HEK293 (cell line): ENCODE measurements around the gene ATP1A3.

ENCODE experiments used
- CTCF ChIA-PET: fragments of 350-600 bp; formaldehyde crosslinking; extraction: SDS; loops from one replicate; lab custom pipeline; 2021; ENCODE audit warnings: antibody characterized with exemption; lab: Yijun Ruan, JAX
- POLR2A ChIA-PET: fragments of 300-600 bp; formaldehyde crosslinking; extraction: SDS; loops from one replicate; lab custom pipeline; 2020; ENCODE audit warnings: antibody characterized with exemption, inconsistent platforms; lab: Yijun Ruan, JAX
- H3K27ac ChIP-seq: fragments of 200-500 bp; sonication (Bioruptor generic); 2 replicates; pipeline ENCODE4 v1.5.1; 2014; ENCODE audit warnings: low read depth, low read length, control low read depth, inconsistent platforms; ENCODE audit errors: extremely low read depth
- H3K36me3 ChIP-seq, 2 experiments: fragments of 200-500 bp in 1 of 2; sonication (Bioruptor generic) in 1 of 2; 1 replicate in 1 of 2; 2 replicates in 1 of 2; pipeline ENCODE4 v1.5.1; 2014 to 2017; ENCODE audit warnings: inconsistent platforms in 2 of 2, low read length in 2 of 2; ENCODE audit not compliant: control insufficient read depth in 2 of 2, insufficient read depth in 1 of 2
- H3K4me1 ChIP-seq: fragments of 200-500 bp; sonication (Bioruptor generic); 2 replicates; pipeline ENCODE4 v1.5.1; 2014; ENCODE audit warnings: mild to moderate bottlenecking, low read length, inconsistent platforms; ENCODE audit not compliant: control insufficient read depth, insufficient read depth
- H3K4me3 ChIP-seq: 2 replicates; pipeline ENCODE4 v1.5.1; 2011; ENCODE audit warnings: low read depth, mild to moderate bottlenecking, control low read depth, low read length, moderate library complexity
- H3K9me3 ChIP-seq: fragments of 200-500 bp; sonication (Bioruptor generic); 2 replicates; pipeline ENCODE4 v1.5.1; 2014; ENCODE audit warnings: low read depth, low read length, inconsistent platforms; ENCODE audit not compliant: control insufficient read depth, insufficient read depth
- EGR2 ChIP-seq: fragments of 450-650 bp; formaldehyde crosslinking; IDR thresholded peaks from 2 replicates; pipeline ENCODE4 v1.5.1; 2016; ENCODE audit warnings: low read depth, missing biosample characterization, missing genetic modification characterization
- RBAK ChIP-seq: fragments of 450-650 bp; formaldehyde crosslinking; IDR thresholded peaks from 2 replicates; pipeline ENCODE4 v1.5.1; 2016; ENCODE audit warnings: missing biosample characterization, missing genetic modification characterization
- TRIM28 ChIP-seq: IDR thresholded peaks from 2 replicates; pipeline ENCODE4 v1.6.1; 2011; ENCODE audit warnings: low read length, control low read depth, borderline replicate concordance
- WT1 ChIP-seq: fragments of 450-650 bp; formaldehyde crosslinking; IDR thresholded peaks from 2 replicates; pipeline ENCODE4 v1.5.1; 2016; ENCODE audit warnings: missing biosample characterization, missing genetic modification characterization
- ZBTB17 ChIP-seq: fragments of 450-650 bp; formaldehyde crosslinking; IDR thresholded peaks from 2 replicates; pipeline ENCODE4 v1.5.1; 2016; ENCODE audit warnings: missing biosample characterization, missing genetic modification characterization
- ZBTB26 ChIP-seq: fragments of 450-650 bp; formaldehyde crosslinking; optimal IDR thresholded peaks from 2 replicates; pipeline ENCODE3; 2016; ENCODE audit warnings: missing biosample characterization, mild to moderate bottlenecking, missing genetic modification characterization
- ZBTB48 ChIP-seq: fragments of 450-650 bp; formaldehyde crosslinking; IDR thresholded peaks from 2 replicates; pipeline ENCODE4 v1.5.1; 2016; ENCODE audit warnings: missing biosample characterization, missing genetic modification characterization
- ZNF133 ChIP-seq: fragments of 450-650 bp; formaldehyde crosslinking; IDR thresholded peaks from 2 replicates; pipeline ENCODE4 v1.5.1; 2016; ENCODE audit warnings: missing biosample characterization, missing genetic modification characterization
- ZNF169 ChIP-seq: fragments of 450-650 bp; formaldehyde crosslinking; IDR thresholded peaks from 2 replicates; pipeline ENCODE4 v1.5.1; 2016; ENCODE audit warnings: missing biosample characterization, missing genetic modification characterization
- ZNF202 ChIP-seq: fragments of 450-650 bp; formaldehyde crosslinking; IDR thresholded peaks from 2 replicates; pipeline ENCODE4 v1.5.1; 2016; ENCODE audit warnings: missing biosample characterization, missing genetic modification characterization, borderline replicate concordance
- ZNF311 ChIP-seq: fragments of 450-650 bp; formaldehyde crosslinking; IDR thresholded peaks from 2 replicates; pipeline ENCODE4 v1.5.1; 2017; ENCODE audit warnings: missing biosample characterization, missing genetic modification characterization, borderline replicate concordance
- ZNF335 ChIP-seq: fragments of 450-650 bp; formaldehyde crosslinking; conservative IDR thresholded peaks from 2 replicates; pipeline ENCODE4 v1.5.1; 2016; ENCODE audit warnings: missing biosample characterization, missing genetic modification characterization
- ZNF350 ChIP-seq: fragments of 450-650 bp; formaldehyde crosslinking; IDR thresholded peaks from 2 replicates; pipeline ENCODE4 v1.5.0; 2017; ENCODE audit warnings: missing biosample characterization, mild to moderate bottlenecking, missing genetic modification characterization
- ZNF426 ChIP-seq: fragments of 450-650 bp; formaldehyde crosslinking; IDR thresholded peaks from 2 replicates; pipeline ENCODE4 v1.5.1; 2017; ENCODE audit warnings: missing biosample characterization, missing genetic modification characterization, mild to moderate bottlenecking, inconsistent platforms, moderate library complexity
- ZNF488 ChIP-seq: fragments of 450-650 bp; formaldehyde crosslinking; IDR thresholded peaks from 2 replicates; pipeline ENCODE4 v1.5.1; 2016; ENCODE audit warnings: missing biosample characterization, missing genetic modification characterization
- ZNF501 ChIP-seq: fragments of 450-650 bp; formaldehyde crosslinking; IDR thresholded peaks from 2 replicates; pipeline ENCODE4 v1.5.1; 2016; ENCODE audit warnings: missing biosample characterization, missing genetic modification characterization
- ZNF529 ChIP-seq: fragments of 450-650 bp; formaldehyde crosslinking; IDR thresholded peaks from 2 replicates; pipeline ENCODE4 v1.5.1; 2017; ENCODE audit warnings: missing genetic modification characterization, missing biosample characterization; ENCODE audit not compliant: insufficient replicate concordance
- ZNF530 ChIP-seq: fragments of 450-650 bp; formaldehyde crosslinking; IDR thresholded peaks from 2 replicates; pipeline ENCODE4 v1.5.1; 2016; ENCODE audit warnings: low read depth, missing biosample characterization, missing genetic modification characterization
- ZNF548 ChIP-seq: fragments of 450-650 bp; formaldehyde crosslinking; IDR thresholded peaks from 2 replicates; pipeline ENCODE4 v1.5.1; 2016; ENCODE audit warnings: missing biosample characterization, missing genetic modification characterization
- ZNF677 ChIP-seq: fragments of 450-650 bp; IDR thresholded peaks from 2 replicates; pipeline ENCODE4 v1.5.0; 2018; ENCODE audit warnings: missing biosample characterization, mild to moderate bottlenecking, missing genetic modification characterization, moderate library complexity
- ZXDB ChIP-seq: fragments of 450-650 bp; formaldehyde crosslinking; IDR thresholded peaks from 2 replicates; pipeline ENCODE4 v1.5.1; 2016; ENCODE audit warnings: missing biosample characterization, missing genetic modification characterization
- TF ChIP-seq, protein P1 (sequence below): fragments of 450-650 bp; formaldehyde crosslinking; IDR thresholded peaks from 2 replicates; pipeline ENCODE4 v1.5.1; 2017; ENCODE audit warnings: missing biosample characterization, missing genetic modification characterization
- TF ChIP-seq, protein P2 (sequence below): fragments of 450-650 bp; formaldehyde crosslinking; IDR thresholded peaks from 2 replicates; pipeline ENCODE4 v1.5.1; 2016; ENCODE audit warnings: missing biosample characterization, missing genetic modification characterization, borderline replicate concordance
- TF ChIP-seq, protein P3 (sequence below): fragments of 450-650 bp; formaldehyde crosslinking; IDR thresholded peaks from 2 replicates; pipeline ENCODE4 v1.5.1; 2016; ENCODE audit warnings: missing biosample characterization, missing genetic modification characterization

The ATP1A3 gene

DNA sequence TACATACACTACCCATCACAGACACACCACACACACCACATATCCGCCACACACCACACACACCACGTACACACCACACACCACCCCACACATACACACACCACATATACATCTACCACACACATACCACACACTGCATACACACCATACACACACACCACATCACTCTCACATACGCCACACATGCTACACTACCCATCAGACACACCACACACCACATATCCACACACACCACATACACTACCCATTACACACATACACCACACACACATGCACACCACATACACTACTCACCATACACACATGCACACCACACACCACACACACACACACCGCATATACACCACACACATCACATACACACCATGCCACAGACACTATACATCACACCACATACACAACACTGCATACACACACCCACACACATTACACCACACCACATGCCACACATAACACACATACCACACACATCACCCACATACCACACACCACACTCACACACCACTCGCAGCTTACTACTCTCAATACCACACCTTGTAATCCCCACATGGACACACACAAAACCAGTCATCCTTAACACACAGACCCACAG, 75.3 kb downstream of the ATP1A3 start (continued):
- 0 out of 2 replicates have a peak, but pooled peaks have one; percentile 8 for TF ChIP-seq ZNF488
- no peak for TF ChIP-seq ZNF426
- no peak for TF ChIP-seq ZNF501 (tag by site-specific recombination)
- 0 out of 2 replicates have a peak, but pooled peaks have one; percentile 39 for TF ChIP-seq RBAK (tag by site-specific recombination)
- peak; percentile 83; the same call in 1 of the 2 replicates for TF ChIP-seq ZNF311 (tag by site-specific recombination)
- TF ChIP-seq, protein P1, sequence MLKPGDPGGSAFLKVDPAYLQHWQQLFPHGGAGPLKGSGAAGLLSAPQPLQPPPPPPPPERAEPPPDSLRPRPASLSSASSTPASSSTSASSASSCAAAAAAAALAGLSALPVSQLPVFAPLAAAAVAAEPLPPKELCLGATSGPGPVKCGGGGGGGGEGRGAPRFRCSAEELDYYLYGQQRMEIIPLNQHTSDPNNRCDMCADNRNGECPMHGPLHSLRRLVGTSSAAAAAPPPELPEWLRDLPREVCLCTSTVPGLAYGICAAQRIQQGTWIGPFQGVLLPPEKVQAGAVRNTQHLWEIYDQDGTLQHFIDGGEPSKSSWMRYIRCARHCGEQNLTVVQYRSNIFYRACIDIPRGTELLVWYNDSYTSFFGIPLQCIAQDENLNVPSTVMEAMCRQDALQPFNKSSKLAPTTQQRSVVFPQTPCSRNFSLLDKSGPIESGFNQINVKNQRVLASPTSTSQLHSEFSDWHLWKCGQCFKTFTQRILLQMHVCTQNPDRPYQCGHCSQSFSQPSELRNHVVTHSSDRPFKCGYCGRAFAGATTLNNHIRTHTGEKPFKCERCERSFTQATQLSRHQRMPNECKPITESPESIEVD (tag by site-specific recombination): no peak
- TF ChIP-seq, all 188 proteins: peak for 24

DNA sequence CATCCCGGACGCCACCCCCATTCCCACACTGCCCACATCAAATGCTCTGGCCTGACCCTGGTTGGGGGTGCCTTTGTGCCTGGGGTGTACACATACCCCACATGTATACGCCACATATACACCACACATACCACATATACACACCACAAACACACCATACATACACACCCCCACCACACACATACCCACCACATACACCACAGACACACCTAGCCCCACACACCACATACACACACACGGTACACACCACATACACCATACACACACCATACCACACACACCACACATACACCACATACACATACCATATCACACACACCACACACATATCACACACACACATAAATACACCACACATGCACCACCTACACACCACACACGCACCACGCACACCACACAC, 75.9 kb downstream of the ATP1A3 start:
- ChIA-PET CTCF (no interaction called here), POLR2A (no interaction called here)
- Histone ChIP-seq H3K4me3 (no peak overlapping the region), H3K27ac (no peak overlapping the region), H3K4me1 (no peaks in the 10 kb centered on the region), H3K9me3 (no peaks in the 10 kb centered on the region), H3K36me3 (no peaks in the 10 kb centered on the region)
- no peak for TF ChIP-seq ZNF548 (tag by site-specific recombination)
- TF ChIP-seq ZNF335: no peak
- TF ChIP-seq WT1 (tag by site-specific recombination): no peak
- TF ChIP-seq ZNF530 (tag by site-specific recombination): no peak
- TF ChIP-seq ZXDB: no peak
- TF ChIP-seq ZNF133 (tag by site-specific recombination): no peak
- TF ChIP-seq ZNF488: 0 out of 2 replicates have a peak, but pooled peaks have one; percentile 21
- TF ChIP-seq, protein P2, sequence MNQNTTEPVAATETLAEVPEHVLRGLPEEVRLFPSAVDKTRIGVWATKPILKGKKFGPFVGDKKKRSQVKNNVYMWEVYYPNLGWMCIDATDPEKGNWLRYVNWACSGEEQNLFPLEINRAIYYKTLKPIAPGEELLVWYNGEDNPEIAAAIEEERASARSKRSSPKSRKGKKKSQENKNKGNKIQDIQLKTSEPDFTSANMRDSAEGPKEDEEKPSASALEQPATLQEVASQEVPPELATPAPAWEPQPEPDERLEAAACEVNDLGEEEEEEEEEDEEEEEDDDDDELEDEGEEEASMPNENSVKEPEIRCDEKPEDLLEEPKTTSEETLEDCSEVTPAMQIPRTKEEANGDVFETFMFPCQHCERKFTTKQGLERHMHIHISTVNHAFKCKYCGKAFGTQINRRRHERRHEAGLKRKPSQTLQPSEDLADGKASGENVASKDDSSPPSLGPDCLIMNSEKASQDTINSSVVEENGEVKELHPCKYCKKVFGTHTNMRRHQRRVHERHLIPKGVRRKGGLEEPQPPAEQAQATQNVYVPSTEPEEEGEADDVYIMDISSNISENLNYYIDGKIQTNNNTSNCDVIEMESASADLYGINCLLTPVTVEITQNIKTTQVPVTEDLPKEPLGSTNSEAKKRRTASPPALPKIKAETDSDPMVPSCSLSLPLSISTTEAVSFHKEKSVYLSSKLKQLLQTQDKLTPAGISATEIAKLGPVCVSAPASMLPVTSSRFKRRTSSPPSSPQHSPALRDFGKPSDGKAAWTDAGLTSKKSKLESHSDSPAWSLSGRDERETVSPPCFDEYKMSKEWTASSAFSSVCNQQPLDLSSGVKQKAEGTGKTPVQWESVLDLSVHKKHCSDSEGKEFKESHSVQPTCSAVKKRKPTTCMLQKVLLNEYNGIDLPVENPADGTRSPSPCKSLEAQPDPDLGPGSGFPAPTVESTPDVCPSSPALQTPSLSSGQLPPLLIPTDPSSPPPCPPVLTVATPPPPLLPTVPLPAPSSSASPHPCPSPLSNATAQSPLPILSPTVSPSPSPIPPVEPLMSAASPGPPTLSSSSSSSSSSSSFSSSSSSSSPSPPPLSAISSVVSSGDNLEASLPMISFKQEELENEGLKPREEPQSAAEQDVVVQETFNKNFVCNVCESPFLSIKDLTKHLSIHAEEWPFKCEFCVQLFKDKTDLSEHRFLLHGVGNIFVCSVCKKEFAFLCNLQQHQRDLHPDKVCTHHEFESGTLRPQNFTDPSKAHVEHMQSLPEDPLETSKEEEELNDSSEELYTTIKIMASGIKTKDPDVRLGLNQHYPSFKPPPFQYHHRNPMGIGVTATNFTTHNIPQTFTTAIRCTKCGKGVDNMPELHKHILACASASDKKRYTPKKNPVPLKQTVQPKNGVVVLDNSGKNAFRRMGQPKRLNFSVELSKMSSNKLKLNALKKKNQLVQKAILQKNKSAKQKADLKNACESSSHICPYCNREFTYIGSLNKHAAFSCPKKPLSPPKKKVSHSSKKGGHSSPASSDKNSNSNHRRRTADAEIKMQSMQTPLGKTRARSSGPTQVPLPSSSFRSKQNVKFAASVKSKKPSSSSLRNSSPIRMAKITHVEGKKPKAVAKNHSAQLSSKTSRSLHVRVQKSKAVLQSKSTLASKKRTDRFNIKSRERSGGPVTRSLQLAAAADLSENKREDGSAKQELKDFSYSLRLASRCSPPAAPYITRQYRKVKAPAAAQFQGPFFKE (tag by site-specific recombination): no peak
- no peak for TF ChIP-seq TRIM28
- TF ChIP-seq ZBTB26 (tag by site-specific recombination): no peak
- TF ChIP-seq ZNF202: no peak
- TF ChIP-seq, protein P3, sequence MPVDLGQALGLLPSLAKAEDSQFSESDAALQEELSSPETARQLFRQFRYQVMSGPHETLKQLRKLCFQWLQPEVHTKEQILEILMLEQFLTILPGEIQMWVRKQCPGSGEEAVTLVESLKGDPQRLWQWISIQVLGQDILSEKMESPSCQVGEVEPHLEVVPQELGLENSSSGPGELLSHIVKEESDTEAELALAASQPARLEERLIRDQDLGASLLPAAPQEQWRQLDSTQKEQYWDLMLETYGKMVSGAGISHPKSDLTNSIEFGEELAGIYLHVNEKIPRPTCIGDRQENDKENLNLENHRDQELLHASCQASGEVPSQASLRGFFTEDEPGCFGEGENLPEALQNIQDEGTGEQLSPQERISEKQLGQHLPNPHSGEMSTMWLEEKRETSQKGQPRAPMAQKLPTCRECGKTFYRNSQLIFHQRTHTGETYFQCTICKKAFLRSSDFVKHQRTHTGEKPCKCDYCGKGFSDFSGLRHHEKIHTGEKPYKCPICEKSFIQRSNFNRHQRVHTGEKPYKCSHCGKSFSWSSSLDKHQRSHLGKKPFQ: 0 out of 2 replicates have a peak, but pooled peaks have one; percentile 9
- TF ChIP-seq ZNF350: no peak
- TF ChIP-seq ZNF169 (tag by site-specific recombination): no peak
- no peak for TF ChIP-seq ZNF529 (tag by site-specific recombination)
- no peak for TF ChIP-seq ZNF677
- 0 out of 2 replicates have a peak, but pooled peaks have one; percentile 12 for TF ChIP-seq EGR2 (tag by site-specific recombination)
- peak; percentile 8; the same call in 1 of the 2 replicates for TF ChIP-seq ZBTB48
- no peak for TF ChIP-seq ZBTB17 (tag by site-specific recombination)
